NB4 (cell line): ENCODE data around the gene TTYH1.

Experiments used
- DNase-seq: peaks from one replicate; pipeline ENCODE4 v3.0.0; 2010; ENCODE audit warnings: low read depth
- H3K4me3 ChIP-seq: one replicate; pipeline ENCODE4 v1.5.1; 2011; ENCODE audit warnings: mild to moderate bottlenecking, low read depth, low read length, moderate library complexity
- CTCF ChIP-seq: IDR thresholded peaks from one replicate; pipeline ENCODE4 v1.5.1; 2012; ENCODE audit warnings: low read depth, low read length
- MAX ChIP-seq: IDR thresholded peaks from 2 replicates; pipeline ENCODE4 v1.6.1; 2011; ENCODE audit warnings: low read depth, low read length
- MYC ChIP-seq: IDR thresholded peaks from 2 replicates; pipeline ENCODE4 v1.6.1; 2011; ENCODE audit warnings: low read depth, low read length
- POLR2A ChIP-seq: IDR thresholded peaks from 2 replicates; pipeline ENCODE4 v1.6.1; 2011; ENCODE audit warnings: mild to moderate bottlenecking; ENCODE audit not compliant: insufficient read length; ENCODE audit errors: extremely low read depth

TTYH1 gene

GRCh38 chr19:54470276-54470887 is 55.1 kb downstream of the TTYH1 start:
- H3K4me3 ChIP-seq = no peak overlapping the region
- TF ChIP-seq MAX = no peak
- no peak for TF ChIP-seq POLR2A
- TF ChIP-seq CTCF = no peak
- TF ChIP-seq MYC = no peak
- DNase-seq = no peak

- H3K4me3 ChIP-seq = no peak overlapping the region
- no peak for TF ChIP-seq MYC
- TF ChIP-seq CTCF = no peak
- no peak for TF ChIP-seq POLR2A
- TF ChIP-seq MAX = no peak
- DNase-seq = no peak
Measured at GRCh38 chr19:54470991-54471782, 55.9 kb downstream of the TTYH1 start.

- no peak within 1 kb of the TSS for H3K4me3 ChIP-seq
- no peak for DNase-seq
- no peak for TF ChIP-seq MAX
- no peak for TF ChIP-seq MYC
- TF ChIP-seq CTCF = no peak
- TF ChIP-seq POLR2A = no peak
Measured at GRCh38 chr19:54473071-54473891, 58.0 kb downstream of the TTYH1 start, which contains the start of gene CDC42EP5. Gene CDC42EP5, minus strand, starts transcription at chr19:54473296. Its CDS starts 7,749 bp downstream, at chr19:54465547.

GRCh38 chr19:54473892-54474372 is 58.7 kb downstream of the TTYH1 start:
- no peak overlapping the region for H3K4me3 ChIP-seq
- TF ChIP-seq POLR2A (no peak), CTCF (no peak), MYC (no peak), MAX (no peak)
- DNase-seq = no peak

- H3K4me3 ChIP-seq = no peak overlapping the region
- TF ChIP-seq MAX = no peak
- no peak for TF ChIP-seq CTCF
- TF ChIP-seq POLR2A = no peak
- TF ChIP-seq MYC = no peak
Measured at GRCh38 chr19:54475706-54476105, 60.4 kb downstream of the TTYH1 start.

More at GRCh38 chr19:54475706-54476105, 60.4 kb downstream of the TTYH1 start:
- no peak for DNase-seq
